Measurements from ENCODE around the gene STPG3. TPM values are rescaled to one million over a fixed set of nuclear protein-coding genes. Genes with fewer than 3 reads are reported as not detected.

STPG3 gene
- total and polyA plus RNA-seq, 2 of the 8 experiments (the other 6 are each of a cell fraction or from before 2014, with no cell fraction given) = not detected

- TF ChIP-seq TAF7 (optimal IDR thresholded peaks at IDR 0.05; ENCODE audit: borderline replicate concordance, low read depth, low read length) = no peak
- no peak for TF ChIP-seq CHD2 (IDR thresholded peaks at IDR 0.05; ENCODE audit: low read length)
- no peak for TF ChIP-seq HDAC2 (IDR thresholded peaks at IDR 0.05; ENCODE audit: borderline replicate concordance in 1 of 2, low read depth in 2 of 2, low read length in 2 of 2)
Observed at GRCh38 chr9:137231372-137232039, 19.6 kb upstream of the STPG3 start (continued).

Measured in H1 (cell line).